HepG2 (cell line): ENCODE data around the gene RNF148. TPM values are rescaled to one million over a fixed set of nuclear protein-coding genes. Genes with fewer than 3 reads are reported as not detected.

ENCODE experiments used
- ATAC-seq: fragments of 200-7000 bp; cut with Tn5 transposase; 3 replicates; pipeline ENCODE4 v1.9.1; 2020; ENCODE audit warnings: mild to moderate bottlenecking, moderate library complexity
- BruUV-seq: library from RNA; stranded (reverse); fragments of 400-500 nt; replicated peaks from 2 replicates; lab custom pipeline; 2021; lab: Mats Ljungman, UMichigan
- CTCF ChIA-PET: fragments of 300-600 bp; formaldehyde crosslinking; extraction: SDS; loops from one replicate; lab custom pipeline; 2021; ENCODE audit warnings: low total read pairs, inconsistent platforms, low intra/inter-chr PET ratio; lab: Yijun Ruan, JAX
- POLR2A ChIA-PET: fragments of 350-600 bp; sonication (Branson Sonifier 250); formaldehyde crosslinking; loops from one replicate; lab custom pipeline; 2020; ENCODE audit warnings: antibody characterized with exemption, inconsistent platforms; lab: Yijun Ruan, JAX
- DNase-seq: peaks from one replicate; pipeline ENCODE4 v3.0.0-alpha.2; 2015; ENCODE audit warnings: low spot score
- FAIRE-seq: peaks from 3 replicates; lab custom pipeline; 2011; peaks lifted over from hg19 to GRCh38; lab: Jason Lieb, UNC
- H2AFZ ChIP-seq: one replicate; pipeline ENCODE4 v1.6.1; 2011; ENCODE audit warnings: low read length, inconsistent platforms
- H3K27ac ChIP-seq: fragments of 300-600 bp; 3 replicates; pipeline ENCODE4 v1.8.0; 2011; ENCODE audit warnings: mixed run types, mild to moderate bottlenecking, mixed read lengths, low read length, inconsistent platforms; ENCODE audit not compliant: insufficient read depth; ENCODE audit errors: extremely low read length
- H3K27me3 ChIP-seq, 2 experiments: fragments of 200-600 bp in 1 of 2; 2 replicates in 1 of 2; 3 replicates in 1 of 2; pipeline versions ENCODE4 v1.6.0 to v1.8.0; 2011; ENCODE audit warnings: low read length in 2 of 2, mild to moderate bottlenecking in 2 of 2, moderate library complexity in 2 of 2, inconsistent platforms in 1 of 2; ENCODE audit not compliant: insufficient read depth in 2 of 2, control insufficient read depth in 1 of 2
- H3K36me3 ChIP-seq, 2 experiments: fragments of 200-600 bp in 1 of 2; replicated peaks in 1 of 2; 2 replicates in 1 of 2; 3 replicates in 1 of 2; pipeline versions ENCODE4 v1.5.1 to v1.8.0; 2011; ENCODE audit warnings: low read length in 2 of 2, inconsistent platforms in 1 of 2; ENCODE audit not compliant: insufficient read depth in 2 of 2, control insufficient read depth in 1 of 2
- H3K4me1 ChIP-seq: 2 replicates; pipeline ENCODE4 v1.5.1; 2012; ENCODE audit warnings: low read length, inconsistent platforms; ENCODE audit not compliant: insufficient read depth
- H3K4me2 ChIP-seq: 2 replicates; pipeline ENCODE4 v1.6.0; 2011; ENCODE audit warnings: low read depth, low read length, inconsistent platforms
- H3K4me3 ChIP-seq, 3 experiments: fragments of 200-600 bp in 1 of 3; sonication (generic), shearing (Covaris generic) in 1 of 3; replicated peaks in 1 of 3; 2 replicates each; pipeline ENCODE4 v1.5.1; 2011 to 2016; ENCODE audit warnings: low read length in 3 of 3, inconsistent platforms in 2 of 3, low read depth in 2 of 3, mild to moderate bottlenecking in 2 of 3, control low read depth in 1 of 3, mixed read lengths in 1 of 3; ENCODE audit not compliant: insufficient read depth in 1 of 3
- H3K79me2 ChIP-seq: one replicate; pipeline ENCODE4 v1.6.1; 2011; ENCODE audit warnings: low read length, inconsistent platforms; ENCODE audit not compliant: insufficient read depth
- H3K9ac ChIP-seq: 2 replicates; pipeline ENCODE4 v1.6.0; 2011; ENCODE audit warnings: mild to moderate bottlenecking, low read depth, low read length, inconsistent platforms; ENCODE audit not compliant: insufficient read depth
- H3K9me3 ChIP-seq: 2 replicates; pipeline ENCODE4 v1.5.1; 2012; ENCODE audit warnings: mild to moderate bottlenecking, low read length
- H4K20me1 ChIP-seq: 2 replicates; pipeline ENCODE4 v1.6.0; 2011; ENCODE audit warnings: inconsistent platforms, mild to moderate bottlenecking, low read length, moderate library complexity; ENCODE audit not compliant: insufficient read depth
- EP300 ChIP-seq, 3 experiments: sonication (generic) in 1 of 3; formaldehyde crosslinking in 1 of 3; IDR thresholded peaks; 2 replicates each; pipeline versions ENCODE4 v1.5.1 to v1.6.1; 2011 to 2020; ENCODE audit warnings: low read depth in 2 of 3, low read length in 2 of 3, borderline replicate concordance in 1 of 3, improper control_type of control experiment in 1 of 3, mild to moderate bottlenecking in 1 of 3, missing genetic modification reagents in 1 of 3, moderate library complexity in 1 of 3
- FOXP1 ChIP-seq, 2 experiments: fragments of 450-650 bp in 1 of 2; IDR thresholded peaks; 2 replicates each; pipeline ENCODE4 v1.6.1; 2017 to 2018; ENCODE audit warnings: antibody characterized with exemption in 1 of 2
- FOXP4 ChIP-seq: sonication (generic); formaldehyde crosslinking; IDR thresholded peaks from 2 replicates; pipeline ENCODE4 v1.4.0; 2020; ENCODE audit warnings: missing genetic modification reagents
- GATAD2A ChIP-seq: IDR thresholded peaks from 2 replicates; pipeline ENCODE4 v1.6.1; 2016
- GMEB2 ChIP-seq: IDR thresholded peaks from 2 replicates; pipeline ENCODE4 v1.6.1; 2016; ENCODE audit warnings: missing biosample characterization, missing genetic modification reagents, low read depth
- HOXA3 ChIP-seq: sonication (generic); formaldehyde crosslinking; IDR thresholded peaks from 2 replicates; pipeline ENCODE4 v1.5.0; 2020; ENCODE audit warnings: missing genetic modification reagents
- MAX ChIP-seq: IDR thresholded peaks from 2 replicates; pipeline ENCODE4 v1.6.1; 2012; ENCODE audit warnings: inconsistent platforms
- NCOR1 ChIP-seq: fragments of 200-600 bp; sonication (generic); IDR thresholded peaks from 2 replicates; pipeline ENCODE4 v1.7.0; 2017; ENCODE audit warnings: antibody characterized with exemption, low read length, borderline replicate concordance
- PCBP1 ChIP-seq: fragments of 200-400 bp; formaldehyde crosslinking; IDR thresholded peaks from 2 replicates; pipeline ENCODE4 v1.6.1; 2017; ENCODE audit warnings: mild to moderate bottlenecking, low read depth, low read length, borderline replicate concordance
- RXRA ChIP-seq: sonication (generic); formaldehyde crosslinking; IDR thresholded peaks from 2 replicates; pipeline ENCODE4 v1.5.1; 2020; ENCODE audit warnings: missing genetic modification reagents
- SAP130 ChIP-seq: IDR thresholded peaks from 2 replicates; pipeline ENCODE4 v1.6.1; 2016; ENCODE audit warnings: low read depth
- TARDBP ChIP-seq: sonication (generic); formaldehyde crosslinking; IDR thresholded peaks from 2 replicates; pipeline ENCODE4 v1.8.0; 2022; ENCODE audit warnings: mild to moderate bottlenecking, missing genetic modification reagents
- TBX3 ChIP-seq: fragments of 450-650 bp; IDR thresholded peaks from 2 replicates; pipeline ENCODE4 v1.6.1; 2017; ENCODE audit warnings: antibody characterized with exemption, mild to moderate bottlenecking, inconsistent platforms, borderline replicate concordance
- ZBTB10 ChIP-seq: sonication (generic); formaldehyde crosslinking; IDR thresholded peaks from 2 replicates; pipeline ENCODE4 v1.4.0; 2020; ENCODE audit warnings: missing genetic modification reagents, borderline replicate concordance
- ZFYVE20 ChIP-seq: sonication (generic); formaldehyde crosslinking; IDR thresholded peaks from 2 replicates; pipeline ENCODE4 v1.8.0; 2023; ENCODE audit warnings: low read depth, mild to moderate bottlenecking, moderate library complexity, missing genetic modification reagents, borderline replicate concordance
- ZNF12 ChIP-seq: sonication (generic); formaldehyde crosslinking; IDR thresholded peaks from 2 replicates; pipeline ENCODE4 v1.5.0; 2020; ENCODE audit warnings: missing genetic modification reagents
- ZNF331 ChIP-seq: sonication (generic); formaldehyde crosslinking; IDR thresholded peaks from 2 replicates; pipeline ENCODE4 v1.4.0; 2020; ENCODE audit warnings: missing genetic modification reagents
- ZNF775 ChIP-seq: sonication (generic); formaldehyde crosslinking; IDR thresholded peaks from 2 replicates; pipeline ENCODE4 v1.4.0; 2020; ENCODE audit warnings: missing genetic modification reagents, mild to moderate bottlenecking, moderate library complexity, borderline replicate concordance
- WGBS: methylation state at CpG from one replicate; pipeline ENCODE4 v1.1.6; 2017; ENCODE audit warnings: low lambda C conversion rate; 5-methylcytosine and 5-hydroxymethylcytosine counted together
- in situ Hi-C: cut with HindIII; loops from 2 replicates; pipeline ENCODE4 v1.10.0; 2017; ENCODE audit warnings: low pct_unique_long_range_greater_than_20kb; ENCODE audit not compliant: extremely low pct_ligation_motif_present
- intact Hi-C: fragments of 100-400 bp; cut with micrococcal nuclease; formaldehyde crosslinking; loops from one replicate; pipeline ENCODE4 v1.10.0; 2022; ENCODE audit not compliant: unreplicated experiment
- polyA plus RNA-seq, 8 experiments: library from polyadenylated mRNA; depleted of rRNA in 3 of 8; stranded (reverse) in 7 of 8; unstranded in 1 of 8; fragments of >200 nt; fragmentation: Illumina TruSeq in 4 of 8; extraction: Trizol in 4 of 8; gene quantifications; 2 replicates each; pipeline versions ENCODE4 v1.2.1 to v1.2.3, GENCODE V29; 2011 to 2016; ENCODE audit warnings: low read depth in 4 of 8, missing spikeins in 1 of 8, mixed read lengths in 1 of 8; ENCODE audit not compliant: insufficient read depth in 1 of 8
- total RNA-seq, 5 experiments: library from RNA; depleted of rRNA; stranded (reverse); fragments of >200 nt; fragmentation: Illumina TruSeq; extraction: Trizol; gene quantifications; 2 replicates each; pipeline ENCODE4 v1.2.3, GENCODE V29; 2016; ENCODE audit warnings: low read depth in 1 of 5

Gene RNF148
- total and polyA plus RNA-seq, 2 of the 13 experiments (the other 11 are each of a cell fraction or from before 2014, with no cell fraction given) = 0.16 to 1.6 TPM

- no TSS peak for BruUV-seq
- CTCF ChIA-PET = no interaction called here
- peak overlapping the region; percentile 47 for H3K9ac ChIP-seq
- peak; percentile 82 for FAIRE-seq
- no peak overlapping the region for H3K4me3 ChIP-seq
- H3K36me3 ChIP-seq = no peaks in the 10 kb centered on the region
- peak overlapping the region; percentile 75 for H3K27ac ChIP-seq
- H3K9me3 ChIP-seq = no peaks in the 10 kb centered on the region
- peak; percentile 91 for DNase-seq
- no peaks in the 10 kb centered on the region for H4K20me1 ChIP-seq
- POLR2A ChIA-PET = interaction anchor here (1.0 to 1.1 kb wide), 2 partner anchors 16 to 55 kb away, joined by 3 to 4 read pairs; no protein-coding TSS in a partner anchor
- H3K4me2 ChIP-seq = peak overlapping the region; percentile 51
- in situ Hi-C loops (no loop called here), intact Hi-C loops (loop anchor here (1.0 to 2.0 kb wide), 3 partner anchors 17 to 191 kb away; partner anchors contain the start of gene CADPS2)
- no peaks in the 10 kb centered on the region for H3K79me2 ChIP-seq
- WGBS = 20% methylated on average over 1 of the region's 1 CpG
- no peak overlapping the region for H2AFZ ChIP-seq
- H3K27me3 ChIP-seq = no peaks in the 10 kb centered on the region
- peak; percentile 99 for ATAC-seq
- H3K4me1 ChIP-seq = peaks cover 34% of the 10 kb centered on the region
- TF ChIP-seq TARDBP (CRISPR knock-in tag) = peak; percentile 51; the same call in 1 of the 2 replicates
- TF ChIP-seq HOXA3 (CRISPR knock-in tag) = 0 out of 2 replicates have a peak, but pooled peaks have one; percentile 11
- TF ChIP-seq TBX3 = peak; percentile 49; the same call in 1 of the 2 replicates
- 0 out of 2 replicates have a peak, but pooled peaks have one; percentile 57 for TF ChIP-seq ZNF775 (CRISPR knock-in tag)
- TF ChIP-seq ZFYVE20 (CRISPR knock-in tag) = no peak
- TF ChIP-seq FOXP4 (CRISPR knock-in tag) = peak; percentile 67
- TF ChIP-seq MAX = 0 out of 2 replicates have a peak, but pooled peaks have one; percentile 15
- TF ChIP-seq GMEB2 (CRISPR knock-in tag) = no peak
- no peak for TF ChIP-seq PCBP1
- peak in 1 of 2 experiments; percentile 49; a peak in 2 of 4 replicates for TF ChIP-seq EP300 (IDR thresholded peaks at IDR 0.05; ENCODE audit: low read depth in 2 of 2, low read length in 2 of 2)
- TF ChIP-seq EP300 (CRISPR knock-in tag; IDR thresholded peaks at IDR 0.05; ENCODE audit: borderline replicate concordance) = 0 out of 2 replicates have a peak, but pooled peaks have one; percentile 43
- TF ChIP-seq FOXP1 (IDR thresholded peaks at IDR 0.05) = no peak
- peak; percentile 45; the same call in 1 of the 2 replicates for TF ChIP-seq FOXP1 (CRISPR knock-in tag; IDR thresholded peaks at IDR 0.05)
- TF ChIP-seq ZNF12 (CRISPR knock-in tag) = peak; percentile 49; the same call in 1 of the 2 replicates
- TF ChIP-seq ZNF331 (CRISPR knock-in tag) = no peak
- no peak for TF ChIP-seq ZBTB10 (CRISPR knock-in tag)
- TF ChIP-seq SAP130 = peak; percentile 59; the same call in 1 of the 2 replicates
- peak; percentile 67; the same call in 1 of the 2 replicates for TF ChIP-seq NCOR1
- peak; percentile 49 for TF ChIP-seq GATAD2A
- no peak for TF ChIP-seq RXRA (CRISPR knock-in tag)
Measured at GRCh38 chr7:122695816-122696215, 6.9 kb downstream of the RNF148 start.
